ENCODE results near the gene TIMM13.

DNA sequence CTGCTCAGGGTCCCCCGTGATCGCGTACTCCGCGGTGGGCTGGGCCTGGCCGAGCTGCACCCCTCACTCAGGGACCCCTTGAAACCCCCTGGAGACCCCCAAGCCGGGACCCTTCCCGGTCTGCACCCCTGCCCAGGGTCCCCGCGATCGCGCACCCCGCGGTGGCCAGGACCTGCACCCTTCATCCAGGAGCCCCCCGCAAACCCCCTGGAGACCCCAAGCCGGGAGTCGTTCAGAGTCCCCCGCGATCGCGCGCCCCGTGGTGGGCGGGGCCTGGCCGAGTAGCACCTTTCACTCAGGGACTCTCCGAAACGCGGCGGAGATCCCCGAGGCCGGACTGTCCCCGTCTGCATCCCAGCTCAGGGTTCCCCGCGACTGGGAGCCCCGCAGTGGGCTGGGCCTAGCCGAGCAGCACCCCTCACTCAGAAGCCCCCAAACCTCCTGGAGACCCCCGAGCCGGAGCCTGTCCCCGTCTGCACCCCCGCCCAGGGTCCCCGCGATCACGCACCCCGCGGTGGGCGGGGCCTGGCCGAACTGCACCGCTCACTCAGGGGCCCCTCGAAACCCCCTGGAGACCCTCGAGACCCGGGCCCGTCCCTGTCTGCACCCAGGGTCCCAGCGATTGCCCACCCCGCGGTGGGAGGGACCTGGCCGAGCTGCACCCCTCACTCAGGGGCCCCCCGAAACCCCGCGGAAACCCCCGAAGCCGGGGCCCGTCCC, 28.6 kb upstream of the TIMM13 start:
- TF ChIP-seq, protein P1, sequence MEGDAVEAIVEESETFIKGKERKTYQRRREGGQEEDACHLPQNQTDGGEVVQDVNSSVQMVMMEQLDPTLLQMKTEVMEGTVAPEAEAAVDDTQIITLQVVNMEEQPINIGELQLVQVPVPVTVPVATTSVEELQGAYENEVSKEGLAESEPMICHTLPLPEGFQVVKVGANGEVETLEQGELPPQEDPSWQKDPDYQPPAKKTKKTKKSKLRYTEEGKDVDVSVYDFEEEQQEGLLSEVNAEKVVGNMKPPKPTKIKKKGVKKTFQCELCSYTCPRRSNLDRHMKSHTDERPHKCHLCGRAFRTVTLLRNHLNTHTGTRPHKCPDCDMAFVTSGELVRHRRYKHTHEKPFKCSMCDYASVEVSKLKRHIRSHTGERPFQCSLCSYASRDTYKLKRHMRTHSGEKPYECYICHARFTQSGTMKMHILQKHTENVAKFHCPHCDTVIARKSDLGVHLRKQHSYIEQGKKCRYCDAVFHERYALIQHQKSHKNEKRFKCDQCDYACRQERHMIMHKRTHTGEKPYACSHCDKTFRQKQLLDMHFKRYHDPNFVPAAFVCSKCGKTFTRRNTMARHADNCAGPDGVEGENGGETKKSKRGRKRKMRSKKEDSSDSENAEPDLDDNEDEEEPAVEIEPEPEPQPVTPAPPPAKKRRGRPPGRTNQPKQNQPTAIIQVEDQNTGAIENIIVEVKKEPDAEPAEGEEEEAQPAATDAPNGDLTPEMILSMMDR (IDR thresholded peaks at IDR 0.05), result no peak
- TF ChIP-seq POLR2AphosphoS5 (IDR thresholded peaks at IDR 0.05) (no peak), POLR2A (IDR thresholded peaks at IDR 0.05) (no peak), EP300 (IDR thresholded peaks at IDR 0.05; ENCODE audit: low read depth) (no peak)
